GM12878 (cell line): ENCODE results near the gene CYP4A22. TPM values are rescaled to one million over a fixed set of nuclear protein-coding genes. Genes with fewer than 3 reads are reported as not detected.

Source experiments
- ATAC-seq: fragments of 200-7000 bp; cut with Tn5 transposase; 3 replicates; pipeline ENCODE4 v1.9.1; 2020; ENCODE audit warnings: mild to moderate bottlenecking, moderate library complexity
- BruUV-seq: library from RNA; stranded (reverse); fragments of 400-500 nt; replicated peaks from 2 replicates; lab custom pipeline; 2021; lab: Mats Ljungman, UMichigan
- CTCF ChIA-PET: fragments of 300-600 bp; sonication (Branson Sonifier 250); formaldehyde crosslinking; extraction: SDS; loops from one replicate; lab custom pipeline; 2021; ENCODE audit warnings: inconsistent platforms; lab: Yijun Ruan, JAX
- POLR2A ChIA-PET: fragments of 350-600 bp; formaldehyde crosslinking; extraction: SDS; loops from one replicate; lab custom pipeline; 2021; ENCODE audit warnings: inconsistent platforms; lab: Charles Lee
- RAD21 ChIA-PET: fragments of 300-600 bp; sonication (Branson Sonifier 250); formaldehyde crosslinking; loops from one replicate; lab custom pipeline; 2023; ENCODE audit warnings: antibody characterized with exemption; ENCODE audit not compliant: unreplicated experiment; lab: Charles Lee
- SMC1A ChIA-PET: fragments of 300-600 bp; sonication (Branson Sonifier 250); formaldehyde crosslinking; loops from one replicate; lab custom pipeline; 2023; ENCODE audit not compliant: unreplicated experiment, uncharacterized antibody; lab: Charles Lee
- DNase-seq: peaks from one replicate; pipeline ENCODE4 v3.0.0-alpha.2; 2011; ENCODE audit warnings: low read depth, low spot score
- FAIRE-seq: peaks from 3 replicates; lab custom pipeline; 2011; peaks lifted over from hg19 to GRCh38; lab: Jason Lieb, UNC
- H2AFZ ChIP-seq: 2 replicates; pipeline ENCODE4 v1.6.0; 2011; ENCODE audit warnings: low read depth, low read length, control low read depth; ENCODE audit not compliant: control insufficient read depth
- H3K27ac ChIP-seq: 2 replicates; pipeline ENCODE4 v1.5.1; 2011; ENCODE audit warnings: control low read depth; ENCODE audit not compliant: control insufficient read depth, insufficient read depth
- H3K27me3 ChIP-seq, 2 experiments: replicated peaks in 1 of 2; 2 replicates each; pipeline versions ENCODE4 v1.6.0 to v1.6.1; 2011; ENCODE audit warnings: low read length in 1 of 2; ENCODE audit not compliant: control insufficient read depth in 2 of 2, insufficient read depth in 2 of 2
- H3K36me3 ChIP-seq, 2 experiments: 2 replicates each; pipeline ENCODE4 v1.5.1; 2011; ENCODE audit warnings: low read length in 1 of 2; ENCODE audit not compliant: control insufficient read depth in 2 of 2, insufficient read depth in 2 of 2
- H3K4me1 ChIP-seq: 2 replicates; pipeline ENCODE4 v1.6.1; 2011; ENCODE audit warnings: mild to moderate bottlenecking, low read length, moderate library complexity, mixed read lengths; ENCODE audit not compliant: control insufficient read depth, insufficient read depth
- H3K4me2 ChIP-seq: 2 replicates; pipeline ENCODE4 v1.6.0; 2011; ENCODE audit warnings: control low read depth; ENCODE audit not compliant: control insufficient read depth, insufficient read depth
- H3K4me3 ChIP-seq: fragments of 200-600 bp; sonication (generic); 2 replicates; pipeline ENCODE4 v1.5.1; 2016
- H3K79me2 ChIP-seq: 2 replicates; pipeline ENCODE4 v1.6.0; 2011; ENCODE audit warnings: low read length; ENCODE audit not compliant: control insufficient read depth, insufficient read depth
- H3K9ac ChIP-seq: 2 replicates; pipeline ENCODE4 v1.8.0; 2011; ENCODE audit warnings: low read length, control low read depth, mixed read lengths; ENCODE audit not compliant: control insufficient read depth, insufficient read depth
- H3K9me3 ChIP-seq: replicated peaks from 3 replicates; pipeline ENCODE4 v1.5.1; 2011; ENCODE audit warnings: mild to moderate bottlenecking, low read length; ENCODE audit not compliant: control insufficient read depth, insufficient read depth
- H4K20me1 ChIP-seq: 2 replicates; pipeline ENCODE4 v1.6.0; 2011; ENCODE audit not compliant: control insufficient read depth, insufficient read depth
- CHD2 ChIP-seq: IDR thresholded peaks from 2 replicates; pipeline ENCODE4 v1.6.1; 2011; ENCODE audit warnings: low read depth, low read length, improper control_type of control experiment, borderline replicate concordance
- NRF1 ChIP-seq: conservative IDR thresholded peaks from 2 replicates; pipeline ENCODE4 v1.6.1; 2011; ENCODE audit warnings: mild to moderate bottlenecking, low read depth, low read length, improper control_type of control experiment
- PAX5 ChIP-seq: IDR thresholded peaks from 2 replicates; pipeline ENCODE4 v1.6.1; 2011; ENCODE audit warnings: low read depth, low read length, borderline replicate concordance
- PML ChIP-seq: IDR thresholded peaks from 2 replicates; pipeline ENCODE4 v1.6.1; 2012; ENCODE audit warnings: low read length, inconsistent platforms
- SREBF1 ChIP-seq: IDR thresholded peaks from 2 replicates; pipeline ENCODE4 v1.6.1; 2012; ENCODE audit warnings: mild to moderate bottlenecking, low read length
- TAF1 ChIP-seq: IDR thresholded peaks from 2 replicates; pipeline ENCODE4 v1.6.1; 2011; ENCODE audit warnings: mild to moderate bottlenecking, low read depth, low read length, borderline replicate concordance
- WGBS: methylation state at CpG from one replicate; pipeline ENCODE4 v1.1.6; 2016; ENCODE audit warnings: low lambda C conversion rate; ENCODE audit not compliant: insufficient replicate concordance, insufficient coverage; ENCODE audit errors: missing lambda C conversion rate; 5-methylcytosine and 5-hydroxymethylcytosine counted together
- in situ Hi-C: fragments of 300-500 bp; cut with MboI; formaldehyde crosslinking; loops from 9 replicates; pipeline ENCODE4 v1.14.3; 2018; ENCODE audit warnings: mixed read lengths
- intact Hi-C: fragments of 100-400 bp; cut with micrococcal nuclease; formaldehyde crosslinking; loops from one replicate; pipeline ENCODE4 v1.14.2; 2022; ENCODE audit not compliant: unreplicated experiment
- polyA plus RNA-seq, 11 experiments: library from polyadenylated mRNA; depleted of rRNA in 4 of 11; unstranded in 6 of 11; stranded (reverse) in 5 of 11; fragments of >200 nt; fragmentation: Nextera tagmentation in 4 of 11; fragmentation: Illumina TruSeq in 1 of 11; extraction: Ambion mirVana in 4 of 11; extraction: Trizol in 1 of 11; gene quantifications; 1 replicate in 1 of 11; 2 replicates in 10 of 11; pipeline versions ENCODE4 v1.2.1 to v1.2.3, GENCODE V29; 2011 to 2016; ENCODE audit warnings: inconsistent platforms in 2 of 11, missing spikeins in 2 of 11, low read depth in 1 of 11
- total RNA-seq, 4 experiments: library from RNA; depleted of rRNA in 3 of 4; stranded (reverse); fragments of >200 nt in 3 of 4; fragmentation: Illumina TruSeq in 1 of 4; extraction: Trizol in 1 of 4; gene quantifications; 2 replicates each; pipeline versions ENCODE4 v1.2.1 to v1.2.3, GENCODE V29; 2013 to 2021
- TF ChIP-seq, protein P1 (sequence below): fragments of 450-650 bp; IDR thresholded peaks from 2 replicates; pipeline ENCODE4 v1.6.1; 2014; ENCODE audit warnings: mild to moderate bottlenecking
- TF ChIP-seq, protein P2 (sequence below): fragments of 150-350 bp; IDR thresholded peaks from 2 replicates; pipeline ENCODE4 v1.6.1; 2014; ENCODE audit warnings: mild to moderate bottlenecking, low read depth, low read length
- TF ChIP-seq, protein P3 (sequence below): IDR thresholded peaks from 2 replicates; pipeline ENCODE4 v1.6.1; 2011; ENCODE audit warnings: borderline replicate concordance, low read depth, mild to moderate bottlenecking, moderate library complexity, mixed read lengths, low read length; ENCODE audit not compliant: insufficient read depth; ENCODE audit errors: extremely low read length

CYP4A22 gene
- total and polyA plus RNA-seq, 10 of the 15 experiments (the other 5 are each of a cell fraction or from before 2014, with no cell fraction given): not detected

DNA sequence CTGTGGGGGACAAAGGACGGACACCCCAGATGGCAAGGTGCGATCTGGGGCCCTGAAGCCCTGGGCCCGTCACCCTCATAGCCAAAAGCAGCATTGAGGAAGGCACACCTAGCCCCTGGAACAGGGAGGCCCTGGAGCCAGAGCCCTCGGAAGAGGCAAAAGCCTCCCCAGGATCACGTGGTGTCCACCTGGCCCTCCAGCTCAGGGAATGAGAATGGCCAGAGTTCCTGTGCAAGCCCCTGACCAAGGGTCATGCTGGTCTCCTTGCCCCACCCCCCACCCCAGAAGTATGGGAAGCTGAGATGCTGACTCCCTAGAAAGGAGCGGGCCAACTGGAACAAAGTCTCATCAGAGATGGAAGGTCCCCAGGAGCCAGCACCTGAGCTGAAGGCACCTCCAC lies 53.6 kb downstream of the CYP4A22 start:
- no TSS peak for BruUV-seq
- Histone ChIP-seq H2AFZ (no peak overlapping the region), H3K4me3 (no peak overlapping the region), H3K79me2 (no peaks in the 10 kb centered on the region), H3K4me2 (no peak overlapping the region), H4K20me1 (no peaks in the 10 kb centered on the region), H3K4me1 (no peaks in the 10 kb centered on the region), H3K27ac (no peak overlapping the region), H3K27me3 (peaks cover 0 to 5% of the 10 kb centered on the region in 2 experiments; a peak in 2 of 4 replicates), H3K36me3 (no peaks in the 10 kb centered on the region), H3K9ac (no peak overlapping the region), H3K9me3 (no peaks in the 10 kb centered on the region)
- POLR2A ChIA-PET: no interaction called here
- SMC1A ChIA-PET: interaction anchor here (1.1 kb wide), 1 partner anchor 12 kb away, joined by 5 read pairs; no protein-coding TSS in a partner anchor
- CTCF ChIA-PET: interaction anchor here (1.1 to 6.5 kb wide), 4 partner anchors 12 to 245 kb away, joined by 3 to 71 read pairs (median 6); no protein-coding TSS in a partner anchor
- 5% methylated on average over 6 of the region's 6 CpGs for WGBS
- in situ Hi-C loops: loop anchor here (5.0 kb wide), 1 partner anchor 531 kb away; no protein-coding TSS in a partner anchor
- ATAC-seq (no peak), FAIRE-seq (no peak), DNase-seq (no peak)
- no peak for TF ChIP-seq NRF1
- TF ChIP-seq CHD2: no peak
- TF ChIP-seq TAF1: no peak
- TF ChIP-seq SREBF1: no peak
- TF ChIP-seq PML: no peak
- TF ChIP-seq PAX5: no peak
- TF ChIP-seq, protein P1, sequence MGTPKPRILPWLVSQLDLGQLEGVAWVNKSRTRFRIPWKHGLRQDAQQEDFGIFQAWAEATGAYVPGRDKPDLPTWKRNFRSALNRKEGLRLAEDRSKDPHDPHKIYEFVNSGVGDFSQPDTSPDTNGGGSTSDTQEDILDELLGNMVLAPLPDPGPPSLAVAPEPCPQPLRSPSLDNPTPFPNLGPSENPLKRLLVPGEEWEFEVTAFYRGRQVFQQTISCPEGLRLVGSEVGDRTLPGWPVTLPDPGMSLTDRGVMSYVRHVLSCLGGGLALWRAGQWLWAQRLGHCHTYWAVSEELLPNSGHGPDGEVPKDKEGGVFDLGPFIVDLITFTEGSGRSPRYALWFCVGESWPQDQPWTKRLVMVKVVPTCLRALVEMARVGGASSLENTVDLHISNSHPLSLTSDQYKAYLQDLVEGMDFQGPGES: no peak
- TF ChIP-seq, protein P2, sequence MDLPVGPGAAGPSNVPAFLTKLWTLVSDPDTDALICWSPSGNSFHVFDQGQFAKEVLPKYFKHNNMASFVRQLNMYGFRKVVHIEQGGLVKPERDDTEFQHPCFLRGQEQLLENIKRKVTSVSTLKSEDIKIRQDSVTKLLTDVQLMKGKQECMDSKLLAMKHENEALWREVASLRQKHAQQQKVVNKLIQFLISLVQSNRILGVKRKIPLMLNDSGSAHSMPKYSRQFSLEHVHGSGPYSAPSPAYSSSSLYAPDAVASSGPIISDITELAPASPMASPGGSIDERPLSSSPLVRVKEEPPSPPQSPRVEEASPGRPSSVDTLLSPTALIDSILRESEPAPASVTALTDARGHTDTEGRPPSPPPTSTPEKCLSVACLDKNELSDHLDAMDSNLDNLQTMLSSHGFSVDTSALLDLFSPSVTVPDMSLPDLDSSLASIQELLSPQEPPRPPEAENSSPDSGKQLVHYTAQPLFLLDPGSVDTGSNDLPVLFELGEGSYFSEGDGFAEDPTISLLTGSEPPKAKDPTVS: no peak
- TF ChIP-seq, protein P3, sequence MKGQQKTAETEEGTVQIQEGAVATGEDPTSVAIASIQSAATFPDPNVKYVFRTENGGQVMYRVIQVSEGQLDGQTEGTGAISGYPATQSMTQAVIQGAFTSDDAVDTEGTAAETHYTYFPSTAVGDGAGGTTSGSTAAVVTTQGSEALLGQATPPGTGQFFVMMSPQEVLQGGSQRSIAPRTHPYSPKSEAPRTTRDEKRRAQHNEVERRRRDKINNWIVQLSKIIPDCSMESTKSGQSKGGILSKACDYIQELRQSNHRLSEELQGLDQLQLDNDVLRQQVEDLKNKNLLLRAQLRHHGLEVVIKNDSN: no peak
- RAD21 ChIA-PET: interaction anchor here (1.5 kb wide), 1 partner anchor 72 kb away, joined by 5 read pairs; no protein-coding TSS in a partner anchor
- intact Hi-C loops: loop anchor here (5.0 to 10.0 kb wide), 2 partner anchors 234 to 521 kb away; no protein-coding TSS in a partner anchor
